GM12872 (cell line): ENCODE measurements around the gene UGGT1.

Source experiments
- TF ChIP-seq, protein P1 (sequence below): IDR thresholded peaks from 3 replicates; pipeline ENCODE4 v1.5.1; 2011; ENCODE audit warnings: low read depth, mild to moderate bottlenecking, low read length, moderate library complexity; ENCODE audit not compliant: insufficient read depth

Gene UGGT1

DNA sequence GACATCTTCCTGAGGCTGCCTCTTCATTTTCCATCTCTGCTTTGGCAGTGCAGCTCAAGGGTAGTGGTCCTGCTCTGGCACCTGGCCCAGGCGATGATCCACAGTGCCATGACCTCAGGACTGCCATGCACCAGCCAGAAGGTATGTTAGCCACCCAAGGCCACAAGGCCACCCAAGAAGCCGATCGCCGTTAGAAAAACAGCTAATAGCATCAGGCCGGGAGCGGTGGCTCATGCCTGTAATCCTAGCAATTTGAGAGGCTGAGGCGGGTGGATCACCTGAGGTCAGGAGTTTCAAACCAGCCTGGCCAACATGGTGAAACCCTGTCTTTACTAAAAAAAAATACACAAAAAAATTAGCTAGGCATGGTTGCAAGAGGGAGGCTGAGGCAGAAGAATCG lies 28.4 kb upstream of the UGGT1 start:
- TF ChIP-seq, protein P1, sequence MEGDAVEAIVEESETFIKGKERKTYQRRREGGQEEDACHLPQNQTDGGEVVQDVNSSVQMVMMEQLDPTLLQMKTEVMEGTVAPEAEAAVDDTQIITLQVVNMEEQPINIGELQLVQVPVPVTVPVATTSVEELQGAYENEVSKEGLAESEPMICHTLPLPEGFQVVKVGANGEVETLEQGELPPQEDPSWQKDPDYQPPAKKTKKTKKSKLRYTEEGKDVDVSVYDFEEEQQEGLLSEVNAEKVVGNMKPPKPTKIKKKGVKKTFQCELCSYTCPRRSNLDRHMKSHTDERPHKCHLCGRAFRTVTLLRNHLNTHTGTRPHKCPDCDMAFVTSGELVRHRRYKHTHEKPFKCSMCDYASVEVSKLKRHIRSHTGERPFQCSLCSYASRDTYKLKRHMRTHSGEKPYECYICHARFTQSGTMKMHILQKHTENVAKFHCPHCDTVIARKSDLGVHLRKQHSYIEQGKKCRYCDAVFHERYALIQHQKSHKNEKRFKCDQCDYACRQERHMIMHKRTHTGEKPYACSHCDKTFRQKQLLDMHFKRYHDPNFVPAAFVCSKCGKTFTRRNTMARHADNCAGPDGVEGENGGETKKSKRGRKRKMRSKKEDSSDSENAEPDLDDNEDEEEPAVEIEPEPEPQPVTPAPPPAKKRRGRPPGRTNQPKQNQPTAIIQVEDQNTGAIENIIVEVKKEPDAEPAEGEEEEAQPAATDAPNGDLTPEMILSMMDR: no peak

- TF ChIP-seq, protein P1: no peak
These were observed 26.6 kb upstream of the UGGT1 start for GRCh38 chr2:128064353-128064752.

DNA sequence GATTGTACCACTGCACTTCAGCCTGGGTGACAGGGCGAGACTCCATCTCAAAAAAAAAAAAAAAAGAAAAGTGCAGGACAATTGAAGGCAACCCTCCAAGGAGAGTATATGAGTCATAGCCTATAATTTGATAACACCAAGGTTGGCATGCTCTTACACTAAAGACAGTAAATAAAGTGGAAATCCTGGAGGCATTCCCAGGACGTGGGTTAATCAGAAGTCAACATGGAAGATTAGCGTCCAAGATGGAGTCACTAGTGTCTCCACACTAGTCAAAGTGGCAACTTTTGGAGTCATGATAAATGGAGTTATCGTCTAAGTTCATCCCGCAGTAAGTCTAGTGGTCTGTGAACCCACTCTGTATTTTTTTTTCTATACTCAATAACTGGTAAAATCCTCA lies 21.2 kb upstream of the UGGT1 start:
- TF ChIP-seq, protein P1: no peak

DNA sequence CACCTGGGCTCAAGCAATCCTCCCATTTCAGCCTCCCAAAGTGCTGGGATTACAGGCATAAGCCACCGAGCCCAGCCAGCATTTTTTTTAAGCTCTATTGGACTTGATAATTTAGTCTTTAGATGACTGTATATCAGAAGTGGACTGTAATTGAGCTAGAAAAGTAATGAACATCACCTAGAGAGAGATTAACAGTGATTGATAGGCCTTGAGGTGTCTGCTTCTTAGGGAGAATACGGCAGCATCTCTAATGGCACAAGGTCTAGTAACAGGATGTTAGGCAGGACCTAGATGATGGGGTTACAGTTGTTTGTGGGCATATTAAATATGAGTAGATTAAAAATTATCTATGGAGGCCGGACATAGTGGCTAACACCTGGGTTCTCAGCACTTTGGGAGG lies 17.7 kb upstream of the UGGT1 start:
- TF ChIP-seq, protein P1: no peak

- TF ChIP-seq, protein P1: no peak
These were observed 14.4 kb upstream of the UGGT1 start for GRCh38 chr2:128076461-128077106.

DNA sequence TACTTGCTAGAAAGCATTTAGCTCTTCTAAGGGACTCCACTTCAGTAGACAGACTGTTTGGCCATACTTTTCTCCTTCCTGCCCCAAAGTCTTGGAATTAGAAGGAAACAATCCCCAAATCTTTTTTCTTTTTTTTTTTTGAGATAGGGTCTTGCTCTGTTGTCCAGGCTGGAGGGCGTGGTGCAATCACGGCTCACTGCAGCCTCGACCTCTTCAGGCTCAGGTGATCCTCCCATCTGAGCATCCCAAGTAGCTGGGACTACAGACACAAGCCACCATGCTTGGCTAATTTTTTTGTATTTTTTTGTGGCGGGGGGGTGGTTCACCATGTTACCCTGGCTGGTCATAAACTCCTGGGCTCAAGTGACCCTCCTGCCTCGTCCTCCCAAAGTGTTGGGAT lies 6.2 kb upstream of the UGGT1 start:
- TF ChIP-seq, protein P1: no peak

GRCh38 chr2:128086244-128086643 lies 4.8 kb upstream of the UGGT1 start:
- TF ChIP-seq, protein P1: no peak
